Gastroesophageal sphincter (tissue), 4 donors: ENCODE measurements around the gene NELL1. TPM values are rescaled to one million over a fixed set of nuclear protein-coding genes. Genes with fewer than 3 reads are reported as not detected.

Experiments
- ATAC-seq: fragments of 150-250 bp; one replicate; pipeline ENCODE4 v1.9.1; 2016; ENCODE audit warnings: mild to moderate bottlenecking, moderate library complexity
- H3K27ac ChIP-seq, 4 donors: fragments of 200-600 bp; sonication (generic) in 3 of 4; 1 replicate in 3 of 4; 2 replicates in 1 of 4; pipeline ENCODE4 v1.5.1; 2016 to 2019
- H3K27me3 ChIP-seq: fragments of 200-600 bp; sonication (generic); one replicate; pipeline ENCODE4 v1.5.1; 2019
- H3K36me3 ChIP-seq, 2 donors: fragments of 200-600 bp; sonication (generic); one replicate each; pipeline ENCODE4 v1.5.1; 2019; ENCODE audit warnings: control low read depth in 1 of 2
- H3K4me1 ChIP-seq, 3 donors: fragments of 200-600 bp; sonication (generic); 1 replicate in 2 of 3; 2 replicates in 1 of 3; pipeline ENCODE4 v1.5.1; 2016 to 2019; ENCODE audit warnings: control low read depth in 2 of 3
- H3K4me3 ChIP-seq, 2 donors: fragments of 200-600 bp; sonication (generic); one replicate each; pipeline ENCODE4 v1.5.1; 2019; ENCODE audit warnings: mild to moderate bottlenecking in 1 of 2, moderate library complexity in 1 of 2
- H3K9me3 ChIP-seq, 3 donors: fragments of 200-600 bp; sonication (generic); one replicate each; pipeline ENCODE4 v1.5.1; 2017 to 2019; ENCODE audit warnings: control low read depth in 2 of 3
- CTCF ChIP-seq, 4 experiments: fragments of 200-600 bp in 2 of 4; fragments of 450-650 bp in 2 of 4; sonication (generic) in 1 of 4; IDR thresholded peaks; one replicate each; pipeline ENCODE4 v1.5.1; 2017 to 2019; ENCODE audit warnings: antibody characterized with exemption in 4 of 4, mild to moderate bottlenecking in 2 of 4, moderate library complexity in 2 of 4
- EP300 ChIP-seq: sonication (generic); formaldehyde crosslinking; IDR thresholded peaks from one replicate; pipeline ENCODE4 v1.6.1; 2017; ENCODE audit warnings: antibody characterized with exemption, mild to moderate bottlenecking
- POLR2A ChIP-seq, 2 donors: fragments of 450-650 bp; IDR thresholded peaks; one replicate each; pipeline ENCODE4 v1.6.1; 2017; ENCODE audit warnings: antibody characterized with exemption in 2 of 2, mild to moderate bottlenecking in 2 of 2, moderate library complexity in 1 of 2
- POLR2AphosphoS5 ChIP-seq: sonication (generic); formaldehyde crosslinking; IDR thresholded peaks from one replicate; pipeline ENCODE4 v1.6.1; 2017; ENCODE audit warnings: antibody characterized with exemption
- WGBS, 2 donors: methylation state at CpG; one replicate each; pipeline ENCODE4 v1.1.5; 2018; ENCODE audit warnings: low coverage in 1 of 2; 5-methylcytosine and 5-hydroxymethylcytosine counted together
- total RNA-seq, 4 donors: library from RNA; depleted of rRNA; stranded (reverse); fragments of >200 nt; gene quantifications; one replicate each; pipeline ENCODE4 v1.1.0, GENCODE V29; 2016

NELL1 gene
- total RNA-seq, 4 donors from 2014 or later = 0.27 to 3.0 (median 1.5) TPM

GRCh38 chr11:21485426-21485825 is 816.0 kb downstream of the NELL1 start:
- ATAC-seq = no peak
- TF ChIP-seq CTCF (IDR thresholded peaks at IDR 0.05) = no peak
- TF ChIP-seq POLR2AphosphoS5 = no peak
- no peak for TF ChIP-seq POLR2A (IDR thresholded peaks at IDR 0.05)
- no peak for TF ChIP-seq EP300
- Histone ChIP-seq H3K27me3 (no peaks in the 10 kb centered on the region), H3K4me1 (no peaks in the 10 kb centered on the region), H3K27ac (no peak overlapping the region), H3K9me3 (peaks cover 0 to 2% (median 0%) of the 10 kb centered on the region in 3 donors), H3K4me3 (no peak overlapping the region), H3K36me3 (no peaks in the 10 kb centered on the region)
- whole genome bisulfite sequencing, 2 donors = no CpG with 5 or more reads among the region's 5 CpGs

- H3K27me3 ChIP-seq = no peaks in the 10 kb centered on the region
- no peak overlapping the region for H3K27ac ChIP-seq
- TF ChIP-seq POLR2A (IDR thresholded peaks at IDR 0.05) = no peak
- no peak for TF ChIP-seq CTCF (IDR thresholded peaks at IDR 0.05)
- no peak for TF ChIP-seq POLR2AphosphoS5
- TF ChIP-seq EP300 = no peak
- ATAC-seq = no peak
- H3K9me3 ChIP-seq = peaks cover 0 to 13% (median 0%) of the 10 kb centered on the region in 3 donors
- no peak overlapping the region for H3K4me3 ChIP-seq
- H3K4me1 ChIP-seq = no peaks in the 10 kb centered on the region
- H3K36me3 ChIP-seq = no peaks in the 10 kb centered on the region
- 70 to 78% methylated on average over 2 of the region's 2 CpGs for WGBS, 2 donors
Measured at GRCh38 chr11:21489416-21490115, 820.2 kb downstream of the NELL1 start.

GRCh38 chr11:21492931-21493330 is 823.5 kb downstream of the NELL1 start:
- Histone ChIP-seq H3K27me3 (no peaks in the 10 kb centered on the region), H3K4me1 (no peaks in the 10 kb centered on the region), H3K9me3 (peaks cover 0 to 13% (median 0%) of the 10 kb centered on the region in 3 donors), H3K36me3 (no peaks in the 10 kb centered on the region), H3K4me3 (no peak overlapping the region), H3K27ac (no peak overlapping the region)
- 68 to 78% methylated on average over 1 of the region's 1 CpG for WGBS, 2 donors
- ATAC-seq = no peak
- TF ChIP-seq POLR2AphosphoS5 = no peak

- 91 to 100% methylated on average over 4 of the region's 4 CpGs for WGBS, 2 donors
- Histone ChIP-seq H3K9me3 (peaks cover 0 to 13% (median 0%) of the 10 kb centered on the region in 3 donors), H3K27ac (no peak overlapping the region), H3K4me1 (no peaks in the 10 kb centered on the region), H3K4me3 (no peak overlapping the region), H3K27me3 (no peaks in the 10 kb centered on the region), H3K36me3 (no peaks in the 10 kb centered on the region)
- no peak for TF ChIP-seq EP300
- TF ChIP-seq POLR2A (IDR thresholded peaks at IDR 0.05) = no peak
- no peak for TF ChIP-seq CTCF (IDR thresholded peaks at IDR 0.05)
- no peak for TF ChIP-seq POLR2AphosphoS5
- no peak for ATAC-seq
Measured at GRCh38 chr11:21494946-21495345, 825.6 kb downstream of the NELL1 start.

- TF ChIP-seq POLR2A (IDR thresholded peaks at IDR 0.05) (no peak), CTCF (IDR thresholded peaks at IDR 0.05) (no peak), POLR2AphosphoS5 (no peak), EP300 (no peak)
- no peaks in the 10 kb centered on the region for H3K4me1 ChIP-seq
- H3K27ac ChIP-seq = no peak overlapping the region
- ATAC-seq = no peak
- WGBS, 2 donors = 75 to 95% methylated on average over 1 of the region's 1 CpG
- H3K36me3 ChIP-seq = no peaks in the 10 kb centered on the region
- H3K27me3 ChIP-seq = no peaks in the 10 kb centered on the region
- peaks cover 0 to 6% (median 0%) of the 10 kb centered on the region in 3 donors for H3K9me3 ChIP-seq
- no peak overlapping the region for H3K4me3 ChIP-seq
Measured at GRCh38 chr11:21495879-21496278, 826.5 kb downstream of the NELL1 start.
